ENCODE results near the gene CHD2.
"Not testable (repeated sequence)": the region's sequence is repeated elsewhere in the genome, so short reads cannot be mapped to it uniquely, and the experiment has no call there.

Gene CHD2

GRCh38 chr15:92906563-92907081, 6.5 kb downstream of the CHD2 start:
- DNase-seq (ENCODE audit: low read depth) = no peak

GRCh38 chr15:92907229-92907628, 7.1 kb downstream of the CHD2 start:
- DNase-seq (ENCODE audit: low read depth) = no peak

GRCh38 chr15:92907896-92908712, 8.0 kb downstream of the CHD2 start:
- no peak for DNase-seq (ENCODE audit: low read depth)

GRCh38 chr15:92908713-92909057, 8.6 kb downstream of the CHD2 start:
- no peak for DNase-seq (ENCODE audit: low read depth)

- no peak for DNase-seq (ENCODE audit: low read depth)
Observed at GRCh38 chr15:92909136-92909781, 9.1 kb downstream of the CHD2 start.

GRCh38 chr15:92910451-92910850, 10.3 kb downstream of the CHD2 start:
- no peak for DNase-seq (ENCODE audit: low read depth)

GRCh38 chr15:92914103-92914499, 14.0 kb downstream of the CHD2 start:
- no peak for DNase-seq (ENCODE audit: low read depth)

- DNase-seq (ENCODE audit: low read depth) = no peak
Observed at GRCh38 chr15:92914768-92915221, 14.7 kb downstream of the CHD2 start.

GRCh38 chr15:92915766-92916435, 15.8 kb downstream of the CHD2 start:
- DNase-seq (ENCODE audit: low read depth) = no peak

GRCh38 chr15:92917598-92918407, 17.7 kb downstream of the CHD2 start:
- DNase-seq (ENCODE audit: low read depth) = peak; percentile 76

- not testable (repeated sequence) for DNase-seq (ENCODE audit: low read depth)
Observed at GRCh38 chr15:92918881-92919280, 18.8 kb downstream of the CHD2 start.

- no peak for DNase-seq (ENCODE audit: low read depth)
Observed at GRCh38 chr15:92920595-92921161, 20.6 kb downstream of the CHD2 start.

- no peak for DNase-seq (ENCODE audit: low read depth)
Observed at GRCh38 chr15:92921215-92922131, 21.3 kb downstream of the CHD2 start.

GRCh38 chr15:92922418-92923002, 22.4 kb downstream of the CHD2 start:
- no peak for DNase-seq (ENCODE audit: low read depth)

GRCh38 chr15:92924216-92924615, 24.1 kb downstream of the CHD2 start:
- no peak for DNase-seq (ENCODE audit: low read depth)

GRCh38 chr15:92925454-92925853, 25.3 kb downstream of the CHD2 start:
- DNase-seq (ENCODE audit: low read depth) = no peak

GRCh38 chr15:92928225-92928750, 28.2 kb downstream of the CHD2 start:
- no peak for DNase-seq (ENCODE audit: low read depth)

- DNase-seq (ENCODE audit: low read depth) = no peak
Observed at GRCh38 chr15:92929002-92929401, 28.9 kb downstream of the CHD2 start.

GRCh38 chr15:92930054-92930621, 30.0 kb downstream of the CHD2 start:
- no peak for DNase-seq (ENCODE audit: low read depth)
